Astrocyte of the cerebellum (primary cell): Measurements from ENCODE around the gene USP49.
"Not testable (repeated sequence)": the region's sequence is repeated elsewhere in the genome, so short reads cannot be mapped to it uniquely, and the experiment has no call there.

ENCODE experiments used
- DNase-seq: peaks from one replicate; pipeline ENCODE4 v3.0.0-alpha.2; 2011; ENCODE audit warnings: low read depth
- H3K4me3 ChIP-seq: 2 replicates; pipeline ENCODE4 v1.5.1; 2011; ENCODE audit warnings: mild to moderate bottlenecking, low read depth, low read length, moderate library complexity
- CTCF ChIP-seq: IDR thresholded peaks from 2 replicates; pipeline ENCODE4 v1.5.1; 2012; ENCODE audit warnings: low read length, low read depth, moderate library complexity, mild to moderate bottlenecking; ENCODE audit errors: missing control alignments
- in situ Hi-C: cut with HindIII; loops from 2 replicates; pipeline ENCODE4 v1.10.0; 2017; ENCODE audit warnings: low sequenced_read_pairs

The USP49 gene

GRCh38 chr6:41813469-41813868 lies 81.7 kb downstream of the USP49 start:
- DNase-seq, result no peak
- in situ Hi-C loops, result no loop called here
- no peak for TF ChIP-seq CTCF
- H3K4me3 ChIP-seq, result no peak overlapping the region

DNA sequence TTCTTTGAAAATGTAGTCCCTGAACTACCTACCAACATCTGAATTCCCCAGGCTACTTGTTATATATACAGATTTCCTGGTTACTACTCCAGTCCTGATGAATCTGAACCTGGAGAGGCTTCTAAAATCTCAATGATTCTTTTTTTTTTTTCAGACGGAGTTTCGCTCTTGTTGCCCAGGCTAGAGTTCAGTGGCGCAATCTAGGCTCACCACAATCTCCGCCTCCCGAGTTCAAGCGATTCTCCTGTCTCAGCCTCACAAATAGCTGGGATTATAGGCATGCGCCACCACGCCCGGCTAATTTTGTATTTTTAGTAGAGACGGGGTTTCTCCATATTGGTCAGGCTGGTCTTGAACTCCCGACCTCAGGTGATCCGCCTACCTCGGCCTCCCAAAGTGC lies 83.2 kb downstream of the USP49 start:
- in situ Hi-C loops, result not testable (repeated sequence)

DNA sequence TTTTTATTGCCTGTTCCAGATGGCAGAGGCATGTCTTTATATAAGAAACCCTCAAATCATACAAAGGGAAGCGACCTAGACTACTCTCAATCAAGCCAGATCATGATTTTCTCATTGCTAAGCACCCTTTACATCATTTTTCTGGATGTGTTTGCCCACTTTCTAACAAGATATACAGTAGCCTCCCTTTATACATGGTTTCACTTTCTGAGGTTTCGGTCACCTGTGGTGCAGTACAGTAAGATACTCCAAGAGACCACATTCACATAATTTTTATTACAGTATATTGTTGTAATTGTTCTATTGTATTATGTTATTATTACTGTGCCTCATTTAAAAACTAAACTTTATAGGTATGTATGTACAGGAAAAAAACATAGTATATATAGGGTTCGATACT lies 84.1 kb downstream of the USP49 start:
- in situ Hi-C loops, result no loop called here
- DNase-seq, result no peak
- no peak overlapping the region for H3K4me3 ChIP-seq
- TF ChIP-seq CTCF, result no peak

More for the DNA sequence above, 83.2 kb downstream of the USP49 start:
- H3K4me3 ChIP-seq, DNase-seq: not testable (repeated sequence)

DNA sequence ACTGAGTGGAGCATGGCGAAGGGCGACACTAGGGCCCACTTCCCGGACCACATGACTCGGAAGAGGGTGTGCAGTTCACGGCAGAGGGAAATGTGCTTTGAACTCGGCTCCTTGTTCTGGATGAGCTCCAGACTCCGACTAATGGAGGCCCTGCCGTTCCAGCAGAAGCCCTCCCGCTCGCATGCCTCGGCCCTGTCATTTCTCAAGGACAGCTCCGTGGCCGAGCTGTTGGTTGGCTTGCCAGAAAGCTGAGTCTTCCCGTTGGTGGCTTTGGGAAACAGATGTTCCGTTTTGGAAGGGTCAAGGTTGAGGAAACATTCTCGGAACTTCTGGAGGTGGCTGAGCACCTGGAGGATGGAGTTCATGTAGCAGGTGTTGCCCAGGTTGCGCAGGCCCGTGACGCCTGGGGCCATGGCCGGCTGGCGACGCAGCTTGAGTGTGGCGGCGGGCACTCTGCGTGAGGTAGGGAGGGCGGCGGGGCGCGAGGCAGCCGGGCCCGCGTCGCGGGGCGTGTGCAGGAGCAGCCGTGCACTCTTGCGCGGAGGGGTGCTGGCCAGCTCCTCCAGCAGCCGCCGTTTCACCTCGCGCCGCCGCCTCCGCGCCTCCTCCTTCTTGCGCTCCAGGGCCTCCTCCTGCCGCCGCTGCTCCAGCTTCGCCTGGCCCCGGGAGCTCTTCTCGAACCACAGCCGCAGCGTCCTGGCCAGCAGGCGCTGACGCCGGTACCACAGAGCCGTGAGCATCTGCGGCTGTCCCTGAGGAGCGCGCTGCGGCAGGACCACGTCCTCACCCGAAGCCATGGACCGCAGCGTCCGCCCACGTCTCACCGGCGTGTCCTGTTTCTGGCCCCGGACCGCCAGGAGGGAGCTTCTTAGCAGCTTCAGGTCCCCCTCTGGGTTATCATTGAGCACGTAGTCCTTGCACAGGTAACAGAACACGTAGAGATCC lies 89.1 kb downstream of the USP49 start:
- no peak for DNase-seq
- H3K4me3 ChIP-seq, result no peak overlapping the region
- in situ Hi-C loops, result no loop called here
- no peak for TF ChIP-seq CTCF

DNA sequence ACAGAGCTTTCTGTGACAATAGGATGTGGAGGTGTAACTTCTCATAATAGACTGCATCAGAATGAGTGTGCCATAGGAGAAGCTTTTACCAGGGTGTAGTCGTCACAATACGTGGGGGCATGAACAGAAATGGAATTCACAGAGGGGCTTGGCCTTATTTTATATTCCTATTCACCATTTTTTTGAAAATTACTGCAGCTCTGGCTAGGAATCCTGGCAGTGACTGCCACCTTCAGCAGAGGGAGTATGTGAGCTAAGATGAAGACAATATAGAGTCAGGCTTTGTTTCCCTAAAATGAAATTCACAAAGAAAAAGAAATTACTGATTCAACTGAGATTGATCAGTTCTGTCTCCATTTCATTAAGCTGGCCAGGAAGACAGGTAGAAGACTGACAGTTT lies 93.8 kb downstream of the USP49 start:
- TF ChIP-seq CTCF, result peak; percentile 81
- H3K4me3 ChIP-seq, result no peak overlapping the region
- no peak for DNase-seq
- in situ Hi-C loops, result loop anchor here (5.0 kb wide), 1 partner anchor 236 kb away; no protein-coding TSS in a partner anchor

- DNase-seq, result no peak
- TF ChIP-seq CTCF, result no peak
- in situ Hi-C loops, result loop anchor here (25.0 kb wide), 1 partner anchor 763 kb away; the partner anchor contains the start of gene UBR2
- no peak overlapping the region for H3K4me3 ChIP-seq
Observed at GRCh38 chr6:41799559-41799911, 95.6 kb downstream of the USP49 start.

GRCh38 chr6:41798901-41799558 lies 96.1 kb downstream of the USP49 start:
- in situ Hi-C loops, result loop anchor here (25.0 kb wide), 1 partner anchor 763 kb away; the partner anchor contains the start of gene UBR2

More at GRCh38 chr6:41798901-41799558, 96.1 kb downstream of the USP49 start:
- no peak overlapping the region for H3K4me3 ChIP-seq
- no peak for TF ChIP-seq CTCF
- no peak for DNase-seq
